GM19395 (cell line): ENCODE data around the gene APCDD1L.
"Not testable (repeated sequence)": the region's sequence is repeated elsewhere in the genome, so short reads cannot be mapped to it uniquely, and the experiment has no call there.

Experiments
- ATAC-seq: cut with Tn5 transposase; IDR thresholded peaks from one replicate; pipeline ENCODE4 v1.9.1; 2021; ENCODE audit warnings: mild to moderate bottlenecking, moderate library complexity; ENCODE audit not compliant: unreplicated experiment

APCDD1L gene

GRCh38 chr20:58545565-58546415, 30.6 kb upstream of the APCDD1L start:
- ATAC-seq = no peak

GRCh38 chr20:58544891-58545290, 29.7 kb upstream of the APCDD1L start:
- ATAC-seq = no peak

GRCh38 chr20:58544286-58544685, 29.1 kb upstream of the APCDD1L start:
- ATAC-seq = no peak

GRCh38 chr20:58543274-58543673, 28.1 kb upstream of the APCDD1L start:
- ATAC-seq = no peak

- ATAC-seq = no peak
These were observed 27.4 kb upstream of the APCDD1L start for GRCh38 chr20:58542411-58543095.

- ATAC-seq = not testable (repeated sequence)
These were observed 26.8 kb upstream of the APCDD1L start for GRCh38 chr20:58542034-58542410.

GRCh38 chr20:58538752-58539151, 23.6 kb upstream of the APCDD1L start:
- ATAC-seq = no peak

- no peak for ATAC-seq
These were observed 22.6 kb upstream of the APCDD1L start for GRCh38 chr20:58537831-58538230.

GRCh38 chr20:58536289-58536688, 21.1 kb upstream of the APCDD1L start:
- no peak for ATAC-seq

- ATAC-seq = no peak
These were observed 16.5 kb upstream of the APCDD1L start for GRCh38 chr20:58531657-58532056.

GRCh38 chr20:58531063-58531462, 15.9 kb upstream of the APCDD1L start:
- ATAC-seq = no peak

- ATAC-seq = no peak
These were observed 13.2 kb upstream of the APCDD1L start for GRCh38 chr20:58528412-58528811.

- ATAC-seq = no peak
These were observed 11.2 kb upstream of the APCDD1L start for GRCh38 chr20:58526411-58526810.

- ATAC-seq = no peak
These were observed 9.6 kb upstream of the APCDD1L start for GRCh38 chr20:58524814-58525213.

- no peak for ATAC-seq
These were observed 8.7 kb upstream of the APCDD1L start for GRCh38 chr20:58523971-58524315.

- no peak for ATAC-seq
These were observed 8.1 kb upstream of the APCDD1L start for GRCh38 chr20:58523072-58523970.

- no peak for ATAC-seq
These were observed 7.5 kb upstream of the APCDD1L start for GRCh38 chr20:58522666-58523065.

GRCh38 chr20:58521763-58522162, 6.6 kb upstream of the APCDD1L start:
- ATAC-seq = no peak

GRCh38 chr20:58519940-58520712, 4.9 kb upstream of the APCDD1L start:
- ATAC-seq = no peak

GRCh38 chr20:58518896-58519593, 3.8 kb upstream of the APCDD1L start:
- ATAC-seq = no peak
